Mesenteric fat pad (tissue), 1 donor: ENCODE measurements around the gene ZNF606. TPM values are rescaled to one million over a fixed set of nuclear protein-coding genes. Genes with fewer than 3 reads are reported as not detected.
"Not testable (repeated sequence)": the region's sequence is repeated elsewhere in the genome, so short reads cannot be mapped to it uniquely, and the experiment has no call there.

ENCODE experiments used
- DNase-seq: peaks from one replicate; pipeline ENCODE4 v3.0.0-alpha.2; 2020; ENCODE audit warnings: low spot score
- total RNA-seq: library from RNA; stranded (reverse); fragmentation: NEBNext Ultra II Directional; extraction: Animal tissue kit (Norgen Biotek cat#: 25700); gene quantifications from one replicate; pipeline ENCODE4 v1.2.1, GENCODE V29; 2021
- donor health status: DM: yes; HTN: yes; CAD: no.

The ZNF606 gene
- total RNA-seq, 1 donor from 2014 or later, result 7.9 TPM

DNA sequence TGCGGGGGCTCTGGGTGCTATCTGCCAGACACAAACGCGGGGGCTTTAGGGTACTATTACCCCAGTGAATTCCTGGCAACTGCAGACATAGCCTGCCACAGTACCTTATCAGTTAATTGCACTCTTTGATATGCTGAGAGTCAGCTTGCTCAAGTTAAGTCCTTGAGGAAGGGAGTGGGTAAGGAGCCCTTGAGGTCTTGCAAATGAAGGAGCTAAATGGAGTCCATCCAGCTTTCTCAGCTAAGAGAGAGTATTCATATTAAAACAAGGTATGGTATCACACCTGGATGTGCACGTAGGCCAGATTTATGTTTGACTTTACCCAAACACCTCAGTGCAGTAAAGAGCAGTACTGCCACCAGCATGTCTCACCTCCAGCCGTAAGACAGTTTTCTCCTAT is 11.5 kb upstream of the ZNF606 start:
- no peak for DNase-seq

DNA sequence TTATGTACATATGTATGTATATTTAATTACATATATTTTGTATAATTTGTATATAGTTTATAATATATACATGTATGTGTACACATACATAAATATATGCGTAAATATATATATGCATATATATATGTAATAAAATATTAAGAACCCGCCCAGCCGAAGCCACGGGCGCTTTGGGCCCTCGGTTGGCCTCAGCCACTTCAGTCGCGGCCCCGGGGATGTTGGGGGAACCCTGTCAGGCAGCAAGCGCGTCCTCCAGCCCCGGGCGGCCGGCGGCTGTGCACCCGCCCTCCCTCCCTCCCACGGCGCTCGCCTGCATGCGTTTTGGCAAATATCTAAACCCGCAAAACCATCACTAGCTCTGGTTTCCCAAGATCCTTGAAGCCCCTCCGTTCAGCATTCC is 7.9 kb upstream of the ZNF606 start:
- DNase-seq, result no peak

DNA sequence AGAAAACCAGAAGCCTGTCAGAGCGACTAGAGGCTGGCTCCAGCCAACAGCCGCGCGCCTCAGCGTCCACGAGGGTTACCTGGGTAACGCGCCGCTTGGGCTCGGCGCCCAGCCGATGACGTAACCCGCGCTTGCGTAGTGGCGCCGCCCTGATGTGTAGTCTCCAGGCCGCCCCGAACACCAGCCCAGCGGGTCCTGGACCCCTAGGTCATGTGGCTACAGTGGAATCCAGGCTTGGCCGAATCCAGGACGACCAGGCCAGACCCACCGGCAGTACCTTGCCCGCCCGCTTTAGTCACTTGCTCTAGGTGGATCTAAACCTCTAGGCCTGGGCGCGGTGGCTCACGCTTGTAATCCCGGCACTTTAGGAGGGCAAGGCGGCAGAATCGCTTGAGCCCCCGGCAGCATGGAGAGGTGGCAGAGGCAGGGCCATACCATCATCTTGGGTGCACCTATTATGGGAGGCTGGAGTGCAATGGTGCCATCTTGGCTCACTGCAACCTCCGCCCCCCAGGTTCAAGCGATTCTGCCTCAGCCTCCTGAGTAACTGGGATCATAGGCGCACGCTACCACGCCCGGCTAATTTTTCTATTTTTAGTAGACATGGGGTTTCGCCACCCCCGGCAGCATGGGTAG is 7.2 kb upstream of the ZNF606 start:
- DNase-seq, result peak; percentile 94

DNA sequence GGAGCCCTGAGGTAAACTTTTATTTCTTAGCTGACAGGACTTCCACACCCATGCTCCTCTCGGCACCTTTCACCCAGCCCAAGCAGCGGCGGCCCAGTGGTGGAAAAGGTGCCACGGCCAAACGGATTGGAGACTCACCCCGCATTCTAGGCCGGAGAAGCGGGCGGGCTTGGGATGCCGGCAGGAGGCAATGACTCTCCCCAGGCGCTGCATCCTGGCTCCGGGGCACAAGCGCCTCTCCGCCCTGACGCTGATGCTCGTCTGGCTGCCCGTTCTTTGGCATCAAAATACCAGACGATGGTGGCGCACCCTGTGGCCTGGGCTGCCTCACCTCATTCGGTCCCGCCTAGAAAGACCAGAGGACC is 6.7 kb upstream of the ZNF606 start:
- DNase-seq, result no peak

DNA sequence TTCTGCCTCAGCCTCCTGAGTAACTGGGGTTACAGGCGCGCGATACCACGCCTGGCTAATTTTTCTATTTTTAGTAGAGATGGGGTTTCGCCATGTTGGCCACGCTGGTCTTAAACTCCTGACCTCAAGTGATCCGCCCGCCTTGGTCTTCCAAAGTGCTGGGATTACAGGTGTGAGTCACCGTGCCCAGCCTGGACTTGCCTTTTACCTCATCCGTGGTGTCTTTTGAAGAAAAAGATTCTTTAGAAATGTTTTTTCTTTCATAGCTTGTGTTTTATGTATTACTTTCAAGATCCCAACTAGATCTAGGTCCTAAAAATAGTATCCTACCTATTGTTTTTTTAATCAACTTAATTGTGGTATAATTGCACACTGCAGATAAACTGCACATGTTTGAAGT is 6.3 kb upstream of the ZNF606 start:
- not testable (repeated sequence) for DNase-seq

DNA sequence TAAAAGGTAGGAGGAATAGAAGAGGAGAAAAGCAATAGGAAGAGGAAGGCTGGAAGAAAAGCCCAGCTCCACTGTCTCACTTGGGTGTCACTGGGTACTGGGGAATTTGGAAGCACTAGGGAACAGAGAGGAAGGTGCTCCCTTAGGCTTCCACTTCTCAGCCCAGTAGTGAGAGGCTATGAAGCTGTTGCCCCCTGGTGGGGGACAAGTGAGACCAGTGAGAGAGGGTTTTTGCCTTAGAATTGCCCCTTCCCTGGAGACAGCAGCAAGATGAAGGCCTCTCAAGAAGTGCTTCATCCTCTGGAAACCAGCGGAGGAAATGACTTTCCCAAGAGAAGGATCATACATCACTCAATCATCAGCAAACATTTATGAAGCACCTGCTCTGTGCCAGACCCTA is 4.7 kb upstream of the ZNF606 start:
- DNase-seq, result no peak

DNA sequence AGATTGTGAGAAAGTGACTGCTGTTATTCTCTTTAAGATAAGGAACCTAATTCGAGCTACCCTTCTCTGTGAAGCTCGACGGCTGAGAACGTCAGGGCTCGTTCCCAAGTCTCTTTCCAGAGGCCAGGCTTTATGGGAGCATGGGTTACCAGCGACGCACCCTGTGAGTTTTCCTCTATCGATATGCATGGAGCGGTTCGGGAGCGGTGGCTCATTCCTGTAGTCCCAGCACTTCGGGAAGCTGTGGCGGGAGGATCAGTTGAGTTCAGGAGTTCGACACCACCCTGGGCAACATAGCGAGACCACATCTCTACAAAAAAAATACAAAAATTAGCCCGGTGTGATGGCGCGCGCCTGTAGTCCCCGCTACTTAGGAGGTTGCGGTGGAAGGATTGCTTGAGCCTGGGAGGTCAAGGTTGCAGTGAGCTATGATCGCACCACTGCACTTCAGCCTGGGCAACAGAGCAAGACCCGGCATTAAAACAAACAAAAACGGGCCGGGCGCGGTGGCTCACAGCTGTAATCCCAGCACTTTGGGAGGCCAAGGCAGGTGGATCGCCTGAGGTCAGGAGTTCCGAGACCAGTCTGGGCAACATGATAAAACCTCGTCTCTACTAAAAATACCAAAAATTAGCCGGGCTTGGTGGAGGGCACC is 681 bp upstream of the ZNF606 start:
- DNase-seq, result no peak

DNA sequence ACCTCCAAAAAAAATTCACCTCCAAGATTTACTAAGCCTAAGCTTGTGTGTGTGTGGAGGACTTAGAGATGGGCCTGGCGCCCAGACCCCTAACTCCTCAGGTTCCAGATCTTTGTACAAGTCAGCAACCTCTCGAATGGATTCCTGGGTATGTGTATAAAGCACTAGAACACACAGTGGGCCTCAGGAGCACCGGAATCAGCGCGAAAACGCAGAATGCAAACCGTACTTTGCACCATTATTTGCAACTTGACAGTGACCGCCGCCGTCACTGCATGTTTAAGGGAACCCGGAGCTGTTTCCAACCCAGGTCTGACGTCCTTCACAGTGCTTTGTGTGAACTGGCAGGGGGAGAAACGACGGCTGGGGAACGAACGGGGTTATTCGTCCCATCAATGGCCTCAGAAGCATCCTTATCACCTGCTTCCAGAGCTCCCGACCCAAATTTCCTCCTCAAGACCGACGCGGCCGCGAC is 688 bp downstream of the ZNF606 start:
- DNase-seq, result no peak

DNA sequence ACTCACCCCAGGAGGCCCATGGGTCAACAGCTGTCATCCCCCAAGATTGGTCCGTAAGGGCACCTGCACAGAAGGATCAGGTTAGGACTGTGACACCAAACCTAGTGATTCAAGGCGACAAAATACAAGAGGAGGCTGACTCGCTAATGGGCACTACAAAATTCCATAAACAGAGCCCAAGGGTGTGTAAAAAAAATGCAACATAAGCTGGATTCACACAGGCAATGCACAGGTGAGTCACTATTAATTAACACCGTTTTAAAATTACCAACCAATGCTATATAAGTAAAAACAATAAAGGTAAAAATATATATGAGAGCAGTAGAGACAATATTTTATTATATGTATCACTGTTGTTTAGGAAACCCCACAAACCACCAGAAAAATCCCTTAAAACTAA is 1.9 kb downstream of the ZNF606 start:
- DNase-seq, result no peak

DNA sequence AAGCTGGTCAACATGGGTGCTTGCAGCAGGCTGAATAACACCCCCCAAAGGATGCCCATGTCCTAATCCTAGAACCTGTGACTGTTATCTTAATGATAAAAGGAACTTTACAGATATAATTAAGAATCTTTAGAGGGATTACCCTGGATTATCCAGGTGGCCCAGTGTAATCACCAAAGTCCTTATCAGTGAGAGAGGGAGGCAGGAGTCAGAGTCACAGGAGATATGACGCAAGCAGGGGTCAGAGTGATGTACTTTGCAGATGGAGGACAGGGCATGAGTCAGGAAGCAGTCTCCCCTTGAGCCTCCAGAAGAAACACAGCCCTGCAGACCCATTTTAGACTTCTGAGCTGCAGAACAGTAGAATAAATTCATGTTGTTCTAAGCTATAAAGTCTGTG is 9.8 kb downstream of the ZNF606 start:
- no peak for DNase-seq

DNA sequence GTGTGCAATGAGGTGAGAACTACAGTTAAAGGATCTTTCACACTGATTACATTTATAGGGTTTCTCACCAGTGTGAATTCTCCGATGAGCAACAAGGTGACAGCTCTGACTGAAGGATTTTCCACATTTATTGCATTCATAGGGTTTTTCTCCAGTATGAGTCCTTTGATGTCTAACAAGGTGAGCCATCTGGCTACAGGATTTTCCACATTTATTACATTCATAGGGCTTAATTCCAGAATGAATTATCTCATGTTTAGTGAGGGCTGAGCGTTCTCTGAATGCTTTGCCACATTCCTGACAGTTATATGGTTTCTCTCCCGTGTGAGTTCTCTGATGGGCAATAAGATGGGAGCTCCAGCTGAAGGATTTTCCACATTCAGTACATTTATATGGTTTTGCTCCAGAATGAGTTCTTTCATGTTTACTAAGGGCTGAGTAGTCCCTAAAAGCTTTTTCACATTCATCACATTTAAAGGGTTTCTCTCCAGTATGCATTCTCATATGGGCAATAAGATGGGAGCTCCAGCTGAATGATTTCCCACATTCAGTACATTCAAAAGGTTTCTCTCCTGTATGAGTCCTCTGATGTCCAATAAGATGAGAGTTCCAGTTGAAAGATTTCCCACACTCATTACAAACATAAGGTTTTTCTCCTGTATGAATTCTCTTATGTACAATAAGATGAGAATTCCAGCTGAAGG is 23.9 kb downstream of the ZNF606 start:
- no peak for DNase-seq

DNA sequence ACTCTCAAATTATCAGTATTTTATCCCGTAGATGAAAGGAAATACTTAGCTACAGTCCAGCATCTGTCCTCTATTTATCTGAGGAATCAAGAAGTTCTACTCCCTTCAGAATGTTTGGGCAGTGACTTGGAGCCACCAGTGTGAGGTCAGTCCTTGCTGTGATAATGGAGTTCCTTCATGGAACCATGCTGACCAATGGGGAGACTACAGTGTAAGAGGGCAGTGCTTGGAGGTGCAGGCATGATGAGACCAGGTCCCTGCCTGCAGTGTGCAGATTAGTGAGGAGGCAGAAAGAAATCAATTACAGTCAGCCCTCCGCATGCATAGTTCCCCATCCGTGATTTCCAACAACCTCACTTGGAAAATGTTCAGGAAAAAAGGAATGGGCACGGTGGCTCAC is 28.2 kb downstream of the ZNF606 start, which contains the start of gene C19orf18:
Gene C19orf18, minus strand, starts transcription at position 101 of the 400 bp plus-strand sequence. CDS start 102 bp downstream, outside the sequence.
- DNase-seq, result no peak

DNA sequence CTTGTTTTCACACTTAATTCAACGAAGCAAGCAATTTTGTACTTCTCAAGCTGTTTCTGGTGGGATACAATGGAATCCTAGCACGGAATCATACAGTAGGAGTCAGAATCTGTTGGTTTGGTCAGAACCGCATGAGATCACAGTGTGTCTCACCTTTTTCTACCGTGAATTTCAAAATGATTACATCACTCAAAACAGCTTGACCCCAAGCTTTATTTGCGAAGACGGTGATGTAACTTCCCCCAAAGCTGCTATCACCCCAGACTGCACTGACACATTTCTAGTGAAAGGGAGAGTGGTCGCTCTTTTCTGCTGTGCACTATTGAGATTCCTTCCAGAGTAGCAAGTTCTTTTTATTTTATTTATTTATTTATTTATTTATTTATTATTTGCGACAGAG is 37.9 kb downstream of the ZNF606 start:
- no peak for DNase-seq

DNA sequence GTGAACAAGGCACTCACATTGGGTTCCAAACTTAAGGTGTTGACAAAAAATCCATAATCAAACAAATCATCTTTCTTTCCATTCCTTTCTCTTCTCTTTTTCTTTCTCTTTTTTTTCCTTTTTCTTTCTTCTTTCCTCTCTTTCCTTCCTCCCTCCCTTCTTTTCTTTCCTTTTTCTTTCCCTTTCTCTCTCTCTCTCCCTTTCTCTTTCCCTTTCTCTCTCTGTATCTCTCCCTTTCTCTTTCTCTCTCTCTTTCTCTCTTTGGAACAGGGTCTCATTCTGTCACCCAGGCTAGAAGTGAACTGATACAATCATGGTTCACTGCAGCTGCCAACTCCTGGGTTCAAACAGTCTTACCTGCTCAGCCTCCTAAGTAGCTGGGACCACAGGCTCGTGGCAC is 40.8 kb downstream of the ZNF606 start:
- DNase-seq, result no peak

DNA sequence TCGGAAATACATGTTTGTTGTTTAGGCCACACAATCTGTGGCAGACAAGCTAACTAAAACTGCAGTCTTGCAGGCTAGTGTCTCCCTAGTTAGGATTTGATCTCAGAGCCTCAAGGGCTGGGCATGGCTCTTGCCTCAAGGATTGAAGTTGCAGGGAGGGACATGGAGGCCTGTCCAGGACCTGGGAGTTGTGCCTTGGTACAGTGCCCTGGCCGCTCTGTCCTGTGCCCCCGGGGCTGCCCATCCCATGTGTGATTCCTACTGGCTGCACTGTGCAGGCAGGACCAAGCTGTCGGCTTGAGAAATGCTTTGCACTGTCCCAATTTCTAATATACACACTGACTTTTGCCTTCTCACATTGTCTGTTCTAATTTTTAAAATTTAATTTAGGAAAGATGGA is 47.6 kb downstream of the ZNF606 start:
- DNase-seq, result peak; percentile 65

DNA sequence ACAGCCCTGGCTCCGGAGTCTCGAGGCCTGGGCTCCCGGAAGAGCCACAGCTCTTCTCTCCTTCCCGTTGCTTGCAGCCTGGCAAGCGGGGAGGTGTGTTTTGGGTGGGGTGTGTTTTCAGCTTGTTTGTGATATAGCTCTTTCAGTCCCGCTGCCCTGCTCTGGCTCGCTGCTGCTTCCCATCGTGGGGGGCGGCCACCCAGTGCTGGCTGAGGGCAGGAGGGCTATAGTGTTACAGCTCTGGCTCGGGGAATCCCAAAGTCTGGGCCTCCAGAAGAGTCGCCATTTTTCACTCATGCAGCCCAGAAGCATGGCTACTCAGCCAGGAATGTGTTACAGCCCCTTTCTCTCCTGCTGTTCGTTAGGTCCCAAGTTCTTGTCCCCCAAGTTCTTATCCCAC is 52.9 kb downstream of the ZNF606 start:
- no peak for DNase-seq

DNA sequence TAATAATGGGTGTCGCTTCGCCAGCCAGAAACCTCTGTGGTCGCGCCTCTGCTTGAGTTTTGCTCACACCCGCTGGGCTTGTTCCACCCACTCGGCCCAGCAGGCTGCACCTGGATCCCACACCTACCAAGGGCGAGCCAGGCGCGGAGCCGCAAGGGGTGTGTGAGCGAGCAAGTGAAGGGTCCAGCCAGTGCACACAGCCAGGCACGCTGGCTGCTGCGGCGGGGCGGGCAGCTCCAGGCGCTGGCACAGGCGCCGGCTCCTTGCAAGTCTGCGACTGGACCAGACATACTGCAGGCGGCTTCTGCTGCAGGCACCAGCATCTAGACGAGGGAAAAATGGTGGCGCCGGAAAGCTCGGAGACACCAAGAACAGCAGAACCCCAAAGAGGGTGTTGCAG is 53.3 kb downstream of the ZNF606 start:
- DNase-seq, result no peak

DNA sequence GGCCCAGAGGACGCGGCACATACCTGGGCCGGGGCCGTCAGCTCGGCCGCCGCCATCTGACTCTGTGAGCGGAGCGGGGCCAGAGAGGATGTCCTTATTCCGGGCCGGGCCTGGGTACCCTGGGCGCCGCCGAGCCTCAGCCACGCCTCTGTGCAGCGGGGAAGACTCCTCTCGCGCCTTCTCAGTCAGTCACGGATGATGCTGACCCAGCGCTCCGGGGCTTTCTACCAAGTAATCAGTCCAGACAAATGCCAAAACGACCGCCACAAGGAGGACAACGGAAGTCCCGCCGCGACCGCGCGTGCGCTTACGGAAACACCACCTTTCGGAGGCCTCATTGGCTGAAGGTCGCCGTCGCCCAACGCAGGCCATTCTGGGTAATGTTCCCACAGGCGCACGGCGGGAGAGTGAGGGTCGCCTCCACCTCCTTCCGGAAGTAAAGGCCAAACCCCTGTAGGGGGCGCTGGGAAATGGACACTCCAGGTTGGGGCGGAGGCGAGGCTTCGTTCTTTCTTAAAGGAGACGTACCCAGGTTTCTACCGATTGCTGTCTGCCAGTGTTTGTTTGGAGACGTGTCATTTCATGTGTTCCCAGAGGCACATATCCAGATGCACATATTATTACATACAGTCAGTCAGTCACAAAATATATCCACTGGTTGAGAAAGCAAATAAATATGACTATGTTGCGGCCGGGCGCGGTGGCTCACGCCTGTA is 55.0 kb downstream of the ZNF606 start, which contains the start of gene ZNF256:
Gene ZNF256, minus strand, starts transcription at position 288 of the 716 bp plus-strand sequence. Its CDS starts 232 bp downstream, at position 56.
- DNase-seq, result peak; percentile 96

DNA sequence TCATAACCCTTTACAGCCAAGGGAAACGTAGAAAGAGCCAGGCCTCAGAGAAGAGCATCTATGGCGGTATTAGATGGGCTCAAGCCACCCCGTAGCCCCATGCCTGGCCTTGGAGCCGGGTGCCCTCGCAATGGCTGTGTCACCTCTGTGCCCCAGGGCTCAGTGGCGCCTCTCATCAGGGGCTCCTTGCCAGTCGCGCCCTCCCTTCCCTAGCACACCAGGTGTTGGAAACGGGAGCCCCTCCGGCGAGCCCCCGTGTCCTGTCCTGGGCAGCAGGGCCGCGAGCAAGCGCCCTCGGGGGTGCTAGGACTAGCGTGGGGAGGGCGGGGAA is 55.6 kb downstream of the ZNF606 start:
- DNase-seq, result no peak

DNA sequence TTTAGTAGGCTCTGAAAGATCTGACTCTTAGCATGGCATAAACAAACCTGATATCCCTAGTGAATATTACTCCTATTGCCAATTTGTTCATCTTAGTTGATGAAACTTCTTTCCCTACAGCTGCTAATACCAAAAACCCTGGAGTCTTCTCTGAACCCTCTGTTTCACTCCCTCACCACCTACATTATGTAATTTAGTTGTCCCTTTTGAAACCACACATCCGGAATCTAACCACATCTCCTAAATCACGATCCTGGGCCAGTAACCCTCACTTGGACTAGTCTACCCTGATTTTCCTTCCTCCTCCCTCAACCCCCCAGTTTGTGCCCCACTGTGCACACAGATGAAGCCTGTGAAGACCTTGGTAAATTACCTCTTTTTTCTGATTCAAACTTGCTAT is 56.3 kb downstream of the ZNF606 start:
- no peak for DNase-seq

DNA sequence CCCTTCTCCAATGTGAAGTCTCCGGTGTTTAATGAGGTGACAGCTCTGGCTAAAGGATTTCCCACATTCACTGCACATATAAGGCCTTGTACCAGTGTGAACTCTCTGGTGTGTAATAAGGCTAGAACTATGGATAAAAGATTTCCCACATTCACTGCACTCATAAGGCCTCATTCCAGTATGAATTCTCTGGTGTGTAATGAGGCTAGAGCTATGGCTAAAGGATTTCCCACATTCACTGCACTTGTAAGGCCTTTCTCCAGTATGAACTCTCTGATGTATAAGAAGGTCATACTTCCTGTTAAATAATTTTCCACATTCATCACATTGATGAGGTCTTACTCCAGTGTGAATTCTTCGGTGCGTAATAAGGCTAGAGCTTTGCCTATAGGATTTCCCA is 61.0 kb downstream of the ZNF606 start:
- no peak for DNase-seq

DNA sequence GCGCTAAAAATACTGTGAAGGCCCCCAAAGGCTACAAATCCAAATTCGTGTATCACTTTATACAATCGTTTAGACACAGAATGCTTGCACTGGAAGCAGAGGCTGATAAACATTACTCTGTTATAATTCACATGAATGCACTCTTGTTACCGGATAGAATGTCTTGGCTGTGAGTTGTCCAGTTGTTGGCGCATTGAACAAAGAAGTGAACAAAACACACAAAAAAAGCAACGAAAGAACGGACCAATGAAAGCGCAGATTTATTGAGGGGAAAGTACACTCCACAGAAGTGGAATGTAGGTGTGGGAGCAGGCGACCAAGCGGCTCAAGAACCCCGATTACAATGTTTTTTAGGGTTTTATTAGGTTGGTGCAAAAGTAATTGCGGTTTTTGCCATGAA is 66.9 kb downstream of the ZNF606 start:
- DNase-seq, result no peak
